HG03460 (cell line): Measurements from ENCODE around the gene RASA3.
A peak's percentile ranks its signal among the peaks of the same experiment; 100 is the strongest.

Experiments used
- ATAC-seq: cut with Tn5 transposase; IDR thresholded peaks from one replicate; pipeline ENCODE4 v1.9.1; 2021; ENCODE audit not compliant: unreplicated experiment

Gene RASA3

DNA sequence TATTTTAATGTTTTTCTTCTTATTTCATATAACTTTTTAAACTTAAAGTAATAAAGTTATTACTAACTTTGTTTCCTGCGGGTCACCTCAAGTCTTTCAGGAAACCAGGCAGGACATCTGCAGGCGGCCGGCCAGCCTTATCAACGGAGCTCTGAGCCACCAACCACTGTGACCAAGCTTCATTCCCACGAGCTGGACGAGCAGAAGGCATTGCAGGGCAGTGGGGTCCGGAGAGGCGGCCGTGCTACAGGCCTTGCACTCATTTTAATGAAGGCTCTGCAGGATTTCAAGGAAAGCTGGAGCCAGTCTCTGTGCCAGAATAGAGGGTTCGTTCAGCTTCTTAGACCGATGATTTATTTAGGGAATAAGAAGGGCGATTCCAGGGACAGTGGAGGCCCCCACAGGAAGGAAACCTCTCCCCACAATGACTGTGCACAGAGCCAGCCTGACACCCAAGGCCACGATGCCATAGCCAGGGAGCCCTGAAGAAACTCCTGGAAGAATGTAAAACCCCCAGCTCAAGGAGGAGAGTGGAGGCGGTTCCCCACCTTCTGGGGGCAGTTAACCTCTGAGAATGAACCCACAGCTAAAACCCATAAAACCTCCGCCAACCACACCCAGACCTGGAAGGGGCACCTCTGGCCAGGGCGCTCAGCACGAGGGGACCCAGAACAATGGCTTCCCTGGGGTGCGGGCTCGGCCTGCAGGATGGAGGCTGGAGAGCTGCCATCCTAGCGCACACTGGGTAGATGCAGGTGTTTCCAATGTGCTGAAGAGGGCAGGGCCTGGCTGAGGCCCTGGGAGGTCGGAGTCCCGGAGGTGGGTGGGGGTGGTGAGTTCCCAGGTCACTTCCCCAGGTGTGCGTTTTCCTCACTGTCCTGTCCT is 75.0 kb downstream of the RASA3 start:
- no peak for ATAC-seq

- no peak for ATAC-seq
Measured at GRCh38 chr13:114056205-114057013, 76.0 kb downstream of the RASA3 start.

DNA sequence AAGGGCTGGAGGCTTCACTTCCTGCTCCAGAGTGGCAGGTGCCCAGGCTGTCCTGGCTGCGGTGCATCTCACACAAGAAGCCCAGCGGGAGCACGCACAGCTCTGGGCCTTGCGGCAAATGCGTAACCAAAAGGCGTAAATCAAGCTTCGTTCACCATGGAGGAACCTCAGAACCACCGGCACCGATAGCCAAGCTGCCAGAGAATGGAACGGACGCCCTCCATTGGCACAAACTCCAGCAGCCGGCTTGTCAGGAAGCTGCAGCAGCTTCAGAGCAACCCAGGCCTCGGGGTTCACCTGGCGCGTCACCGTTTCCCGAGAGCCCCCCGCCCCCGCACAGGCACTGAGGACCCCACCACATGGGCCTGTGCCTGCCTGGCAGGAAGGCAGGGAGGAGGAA is 76.7 kb downstream of the RASA3 start:
- no peak for ATAC-seq

GRCh38 chr13:114054830-114055439 is 77.5 kb downstream of the RASA3 start:
- ATAC-seq, result no peak

- no peak for ATAC-seq
Measured at GRCh38 chr13:114054264-114054663, 78.2 kb downstream of the RASA3 start.

DNA sequence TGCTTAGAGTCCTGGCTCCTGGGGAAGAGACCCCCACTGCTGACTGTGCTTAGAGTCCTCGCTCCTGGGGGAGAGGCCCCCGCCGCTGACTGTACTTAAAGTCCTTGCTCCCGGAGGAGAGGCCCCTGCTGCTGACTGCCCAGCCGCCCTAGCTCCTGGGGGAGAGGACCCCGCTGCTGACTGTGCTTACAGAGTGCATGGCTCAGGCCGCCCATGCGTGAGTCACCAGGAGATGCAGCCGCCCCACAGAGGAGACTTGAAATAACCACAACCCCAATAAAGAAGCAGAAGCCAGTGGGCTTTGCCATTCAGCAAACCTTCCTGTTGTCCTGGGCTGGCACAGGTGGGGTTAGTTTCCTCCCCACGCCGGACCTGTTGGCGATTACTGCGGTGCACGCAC is 79.4 kb downstream of the RASA3 start:
- ATAC-seq, result no peak

GRCh38 chr13:114050536-114051450 is 81.6 kb downstream of the RASA3 start:
- ATAC-seq, result no peak

- ATAC-seq, result no peak
Measured at GRCh38 chr13:114049626-114050101, 82.8 kb downstream of the RASA3 start.

GRCh38 chr13:114049026-114049425 is 83.4 kb downstream of the RASA3 start:
- ATAC-seq, result peak; percentile 62

DNA sequence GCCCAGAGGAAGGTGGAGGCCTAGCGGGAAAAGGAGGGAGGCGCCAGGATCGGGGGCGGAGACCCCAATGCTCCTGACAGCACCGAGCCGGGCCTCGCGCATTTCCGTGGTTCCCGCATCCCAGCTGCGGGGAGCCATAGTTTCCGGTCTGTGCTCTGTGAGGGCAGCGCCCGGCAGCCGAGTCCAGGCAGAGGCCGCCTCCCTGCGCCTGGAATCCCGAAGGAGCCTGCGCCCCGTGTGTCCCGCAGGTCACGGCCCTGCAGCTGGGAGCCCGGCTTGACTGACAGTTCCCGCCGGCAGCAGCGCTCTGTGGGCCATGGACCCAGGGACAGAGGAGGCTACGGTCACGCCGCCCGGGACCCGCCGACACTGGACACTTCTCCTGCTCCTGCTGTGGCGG is 84.0 kb downstream of the RASA3 start:
- ATAC-seq, result no peak

- ATAC-seq, result no peak
Measured at GRCh38 chr13:114047358-114047881, 85.0 kb downstream of the RASA3 start.

GRCh38 chr13:114046431-114046975 is 85.9 kb downstream of the RASA3 start:
- no peak for ATAC-seq

- no peak for ATAC-seq
Measured at GRCh38 chr13:114045113-114045735, 87.2 kb downstream of the RASA3 start.

GRCh38 chr13:114044486-114044885 is 87.9 kb downstream of the RASA3 start:
- ATAC-seq, result no peak

DNA sequence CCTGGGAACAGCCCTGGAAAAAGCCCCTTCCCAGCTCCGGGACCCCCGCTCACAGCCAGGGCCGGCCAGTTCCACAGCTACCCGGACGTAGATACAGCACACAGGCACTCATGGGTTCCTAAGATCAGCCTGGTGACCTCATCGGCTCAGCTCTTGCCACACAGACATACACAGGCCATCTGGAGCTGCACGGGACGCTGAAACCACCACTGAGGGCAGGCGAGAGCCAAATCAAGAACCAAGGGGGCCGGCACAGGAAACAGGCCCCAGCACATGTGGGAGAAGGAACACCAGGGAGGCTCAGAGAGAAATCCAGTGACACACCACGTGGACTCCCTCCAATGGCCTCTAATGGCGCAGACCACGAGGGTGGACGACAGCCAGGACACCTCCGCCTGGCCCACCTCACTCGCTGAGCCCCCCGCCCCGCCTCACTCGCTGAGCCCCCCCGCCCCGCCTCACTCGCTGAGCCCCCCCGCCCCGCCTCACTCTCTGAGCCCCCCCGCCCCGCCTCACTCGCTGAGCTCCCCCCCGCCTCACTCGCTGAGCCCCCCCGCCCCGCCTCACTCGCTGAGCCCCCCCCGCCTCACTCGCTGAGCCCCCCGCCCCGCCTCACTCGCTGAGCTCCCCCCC is 88.9 kb downstream of the RASA3 start:
- ATAC-seq, result no peak

DNA sequence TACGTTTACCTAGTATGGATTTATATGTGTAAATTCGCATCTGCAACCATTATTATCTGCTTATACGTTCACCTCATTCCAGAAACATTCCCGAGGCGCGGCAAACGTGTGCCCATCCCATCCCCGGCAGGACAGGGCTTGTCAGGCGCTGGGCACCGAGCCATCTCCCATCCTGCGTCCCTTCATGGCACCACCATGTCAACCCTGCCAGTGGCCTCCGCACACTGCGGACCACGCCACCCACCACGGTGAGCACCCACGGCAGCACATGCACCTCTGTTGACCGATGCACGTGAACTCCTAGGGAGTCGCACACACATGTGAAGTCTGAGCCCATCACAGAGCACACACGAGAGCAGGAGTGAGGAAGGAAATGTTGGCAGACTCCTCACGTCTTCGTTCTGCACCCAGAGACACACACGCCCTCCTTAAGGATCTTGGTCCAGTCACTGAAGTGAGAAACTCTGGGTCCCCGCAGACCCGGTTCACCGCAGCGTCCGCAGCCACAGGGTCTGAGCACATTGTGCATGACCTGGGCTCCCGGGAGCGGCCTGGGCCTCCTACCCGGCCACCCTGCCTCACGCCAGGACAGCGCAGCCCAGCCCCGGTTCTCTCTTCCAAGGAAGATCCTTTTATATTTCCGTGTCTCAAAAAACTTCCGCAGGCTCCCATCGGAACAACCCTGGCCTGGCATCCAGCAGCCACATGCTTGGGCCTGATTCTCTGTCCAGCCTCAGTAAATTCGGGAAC is 90.2 kb downstream of the RASA3 start:
- no peak for ATAC-seq

DNA sequence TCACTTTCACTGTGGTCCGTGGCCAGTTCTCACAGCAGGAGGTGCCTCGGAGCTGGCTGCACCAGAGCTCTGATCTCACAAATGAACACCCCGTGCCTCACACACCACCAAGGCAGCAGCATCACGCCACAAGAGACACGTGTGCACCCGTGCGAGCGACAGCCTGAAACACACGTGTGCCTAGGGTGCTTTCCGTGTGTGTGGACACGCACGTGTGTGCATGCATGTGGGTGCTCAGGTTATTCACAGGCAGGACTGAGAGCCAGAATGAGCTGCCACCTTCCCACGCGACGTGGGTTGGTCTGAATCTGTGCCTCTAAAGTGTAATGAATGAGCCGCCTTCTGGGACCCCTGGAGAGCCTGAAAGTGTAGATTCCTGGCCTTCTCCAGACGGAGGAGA is 90.9 kb downstream of the RASA3 start:
- ATAC-seq, result no peak

- ATAC-seq, result no peak
Measured at GRCh38 chr13:114039471-114040141, 92.8 kb downstream of the RASA3 start.
